BLaER1 (cell line): Measurements from ENCODE around the gene IGF1.

ENCODE experiments used
- H3K27ac ChIP-seq: shearing (Covaris generic); formaldehyde crosslinking; 2 replicates; pipeline ENCODE4 v1.8.1; 2022
- H3K27me3 ChIP-seq: shearing (Covaris generic); formaldehyde crosslinking; 2 replicates; pipeline ENCODE4 v1.8.1; 2022
- H3K36me3 ChIP-seq: shearing (Covaris generic); formaldehyde crosslinking; 2 replicates; pipeline ENCODE4 v1.8.1; 2022
- H3K4me1 ChIP-seq: shearing (Covaris generic); formaldehyde crosslinking; 2 replicates; pipeline ENCODE4 v1.8.1; 2022
- H3K4me2 ChIP-seq: shearing (Covaris generic); formaldehyde crosslinking; 2 replicates; pipeline ENCODE4 v1.8.1; 2022
- H3K4me3 ChIP-seq: shearing (Covaris generic); formaldehyde crosslinking; 2 replicates; pipeline ENCODE4 v1.8.1; 2022
- H3K9ac ChIP-seq: shearing (Covaris generic); formaldehyde crosslinking; 2 replicates; pipeline ENCODE4 v1.8.1; 2022
- H3K9me3 ChIP-seq: shearing (Covaris generic); formaldehyde crosslinking; 2 replicates; pipeline ENCODE4 v1.8.1; 2022
- H4K20me1 ChIP-seq: shearing (Covaris generic); formaldehyde crosslinking; 2 replicates; pipeline ENCODE4 v1.8.1; 2022
- Cebpa-rat ChIP-seq: shearing (Covaris generic); IDR thresholded peaks from 2 replicates; pipeline ENCODE4 v1.8.1; 2022

The IGF1 gene

GRCh38 chr12:102501773-102502172 lies 21.4 kb upstream of the IGF1 start:
- no peak for TF ChIP-seq Cebpa-rat
- H3K4me2 ChIP-seq: no peak overlapping the region
- no peak overlapping the region for H3K27ac ChIP-seq

GRCh38 chr12:102498471-102498870 lies 18.1 kb upstream of the IGF1 start:
- no peaks in the 10 kb centered on the region for H4K20me1 ChIP-seq
- peaks cover 3% of the 10 kb centered on the region for H3K4me1 ChIP-seq
- 0 out of 2 replicates have a peak, but pooled peaks cover 3% of the 10 kb centered on the region for H3K9me3 ChIP-seq
- no peaks in the 10 kb centered on the region for H3K36me3 ChIP-seq
- H3K27ac ChIP-seq: no peak overlapping the region
- no peak overlapping the region for H3K9ac ChIP-seq
- no peak overlapping the region for H3K4me2 ChIP-seq
- no peaks in the 10 kb centered on the region for H3K27me3 ChIP-seq
- no peak for TF ChIP-seq Cebpa-rat
- H3K4me3 ChIP-seq: no peak overlapping the region

More at GRCh38 chr12:102501773-102502172, 21.4 kb upstream of the IGF1 start:
- no peaks in the 10 kb centered on the region for H3K36me3 ChIP-seq
- peaks cover 7% of the 10 kb centered on the region for H3K4me1 ChIP-seq
- peaks cover 10% of the 10 kb centered on the region for H3K9me3 ChIP-seq
- no peaks in the 10 kb centered on the region for H3K27me3 ChIP-seq
- H3K4me3 ChIP-seq: no peak overlapping the region
- no peak overlapping the region for H3K9ac ChIP-seq
- no peaks in the 10 kb centered on the region for H4K20me1 ChIP-seq

GRCh38 chr12:102497743-102498142 lies 17.4 kb upstream of the IGF1 start:
- Histone ChIP-seq H3K27me3 (no peaks in the 10 kb centered on the region), H4K20me1 (no peaks in the 10 kb centered on the region), H3K9me3 (0 out of 2 replicates have a peak, but pooled peaks cover 3% of the 10 kb centered on the region), H3K4me2 (no peak overlapping the region), H3K36me3 (no peaks in the 10 kb centered on the region), H3K9ac (no peak overlapping the region), H3K4me1 (no peaks in the 10 kb centered on the region), H3K4me3 (no peak overlapping the region), H3K27ac (no peak overlapping the region)
- no peak for TF ChIP-seq Cebpa-rat

GRCh38 chr12:102496591-102496990 lies 16.2 kb upstream of the IGF1 start:
- no peak overlapping the region for H3K9ac ChIP-seq
- no peak overlapping the region for H3K4me3 ChIP-seq
- no peaks in the 10 kb centered on the region for H3K4me1 ChIP-seq
- H3K4me2 ChIP-seq: no peak overlapping the region
- H3K36me3 ChIP-seq: no peaks in the 10 kb centered on the region
- TF ChIP-seq Cebpa-rat: no peak
- H4K20me1 ChIP-seq: no peaks in the 10 kb centered on the region
- H3K27ac ChIP-seq: no peak overlapping the region
- H3K27me3 ChIP-seq: no peaks in the 10 kb centered on the region
- H3K9me3 ChIP-seq: 0 out of 2 replicates have a peak, but pooled peaks cover 3% of the 10 kb centered on the region

GRCh38 chr12:102487226-102487625 lies 6.9 kb upstream of the IGF1 start:
- Histone ChIP-seq H4K20me1 (no peaks in the 10 kb centered on the region), H3K4me2 (no peak overlapping the region), H3K4me3 (no peak overlapping the region), H3K9me3 (peaks cover 4% of the 10 kb centered on the region; the same call in 1 of the 2 replicates), H3K27ac (no peak overlapping the region), H3K36me3 (no peaks in the 10 kb centered on the region), H3K4me1 (peaks cover under 1% of the 10 kb centered on the region; the same call in 1 of the 2 replicates), H3K27me3 (no peaks in the 10 kb centered on the region), H3K9ac (no peak overlapping the region)
- TF ChIP-seq Cebpa-rat: no peak

GRCh38 chr12:102486153-102486552 lies 5.8 kb upstream of the IGF1 start:
- no peak overlapping the region for H3K4me3 ChIP-seq
- H3K4me1 ChIP-seq: peaks cover 11% of the 10 kb centered on the region
- no peak overlapping the region for H3K27ac ChIP-seq
- no peak for TF ChIP-seq Cebpa-rat
- H3K27me3 ChIP-seq: no peaks in the 10 kb centered on the region
- H3K9me3 ChIP-seq: peaks cover 4% of the 10 kb centered on the region; the same call in 1 of the 2 replicates
- no peaks in the 10 kb centered on the region for H4K20me1 ChIP-seq
- no peaks in the 10 kb centered on the region for H3K36me3 ChIP-seq
- no peak overlapping the region for H3K4me2 ChIP-seq
- no peak overlapping the region for H3K9ac ChIP-seq

- peaks cover 25% of the 10 kb centered on the region for H3K4me1 ChIP-seq
- no peaks in the 10 kb centered on the region for H3K27me3 ChIP-seq
- H3K27ac ChIP-seq: no peak overlapping the region
- H3K9me3 ChIP-seq: peaks cover 1% of the 10 kb centered on the region; the same call in 1 of the 2 replicates
- no peak overlapping the region for H3K9ac ChIP-seq
- H3K4me2 ChIP-seq: no peak overlapping the region
- no peaks in the 10 kb centered on the region for H4K20me1 ChIP-seq
- no peaks in the 10 kb centered on the region for H3K36me3 ChIP-seq
- TF ChIP-seq Cebpa-rat: no peak
- no peak overlapping the region for H3K4me3 ChIP-seq
Observed at GRCh38 chr12:102484428-102484958, 4.1 kb upstream of the IGF1 start.

- Histone ChIP-seq H3K27ac (no peak overlapping the region), H3K27me3 (no peaks in the 10 kb centered on the region), H3K9ac (no peak overlapping the region), H3K9me3 (no peaks in the 10 kb centered on the region), H3K4me1 (peaks cover 27% of the 10 kb centered on the region), H3K36me3 (no peaks in the 10 kb centered on the region), H3K4me2 (no peak overlapping the region), H3K4me3 (no peak overlapping the region), H4K20me1 (no peaks in the 10 kb centered on the region)
- no peak for TF ChIP-seq Cebpa-rat
Observed at GRCh38 chr12:102484017-102484416, 3.7 kb upstream of the IGF1 start.

- H4K20me1 ChIP-seq: no peaks in the 10 kb centered on the region
- peaks cover 33% of the 10 kb centered on the region for H3K4me1 ChIP-seq
- H3K9ac ChIP-seq: no peak overlapping the region
- H3K27ac ChIP-seq: no peak overlapping the region
- no peak overlapping the region for H3K4me2 ChIP-seq
- H3K27me3 ChIP-seq: no peaks in the 10 kb centered on the region
- no peaks in the 10 kb centered on the region for H3K36me3 ChIP-seq
- no peaks in the 10 kb centered on the region for H3K9me3 ChIP-seq
- no peak for TF ChIP-seq Cebpa-rat
- no peak overlapping the region for H3K4me3 ChIP-seq
Observed at GRCh38 chr12:102483466-102483865, 3.1 kb upstream of the IGF1 start.

- no peak for TF ChIP-seq Cebpa-rat
- Histone ChIP-seq H3K36me3 (no peaks in the 10 kb centered on the region), H4K20me1 (no peaks in the 10 kb centered on the region), H3K9me3 (no peaks in the 10 kb centered on the region), H3K9ac (no peak overlapping the region), H3K27ac (0 out of 2 replicates have a peak overlapping the region, but pooled peaks have one; percentile 7), H3K27me3 (no peaks in the 10 kb centered on the region), H3K4me2 (peak overlapping the region; percentile 34), H3K4me1 (peaks cover 35% of the 10 kb centered on the region), H3K4me3 (no peak overlapping the region)
Observed at GRCh38 chr12:102481705-102482425, 1.5 kb upstream of the IGF1 start.
